Glomerular visceral epithelial cell (primary cell): Measurements from ENCODE around the gene HSF4.

Experiments
- DNase-seq: peaks from one replicate; pipeline ENCODE4 v3.0.0-alpha.2; 2016; ENCODE audit errors: extremely low spot score

HSF4 gene

DNA sequence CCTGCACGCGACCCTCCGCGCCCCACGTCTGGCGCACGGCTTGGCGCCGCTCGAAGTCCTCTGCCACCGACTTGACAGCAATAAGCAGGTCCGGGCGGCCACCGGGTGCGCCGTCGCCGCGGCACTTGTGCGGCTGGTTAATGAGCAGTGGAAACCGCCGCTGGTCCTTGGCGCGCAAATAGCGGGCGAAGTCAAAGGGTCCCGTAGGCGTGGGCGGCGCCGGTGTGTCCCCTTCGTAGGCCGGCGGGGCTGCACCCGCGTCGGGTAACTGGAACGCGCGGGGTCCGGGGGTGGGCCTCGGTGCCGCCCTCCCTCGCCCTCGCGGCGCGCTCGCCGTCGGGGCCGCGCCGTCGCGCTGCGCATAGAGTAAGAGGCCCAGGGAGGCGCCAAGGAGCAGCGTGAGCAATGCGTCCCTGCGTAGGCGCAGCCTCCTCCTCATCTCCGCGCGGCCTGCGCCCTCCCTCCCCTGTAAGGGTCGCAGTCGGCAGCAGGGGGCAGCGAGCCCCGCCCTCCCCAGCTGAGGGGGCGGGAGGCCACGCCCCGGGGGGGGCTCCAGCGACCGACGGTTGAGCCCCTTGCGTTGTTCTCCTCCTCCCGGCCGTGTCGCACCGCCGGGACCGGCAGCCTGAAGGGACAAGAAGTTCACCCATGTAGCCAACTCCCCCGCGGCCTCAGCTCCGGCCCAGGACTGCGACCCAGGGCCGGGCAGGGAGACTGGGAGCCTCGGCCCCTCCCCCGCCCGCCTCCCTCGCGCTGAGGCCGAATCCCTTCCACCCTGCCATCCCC lies 14.3 kb upstream of the HSF4 start:
- no peak for DNase-seq

DNA sequence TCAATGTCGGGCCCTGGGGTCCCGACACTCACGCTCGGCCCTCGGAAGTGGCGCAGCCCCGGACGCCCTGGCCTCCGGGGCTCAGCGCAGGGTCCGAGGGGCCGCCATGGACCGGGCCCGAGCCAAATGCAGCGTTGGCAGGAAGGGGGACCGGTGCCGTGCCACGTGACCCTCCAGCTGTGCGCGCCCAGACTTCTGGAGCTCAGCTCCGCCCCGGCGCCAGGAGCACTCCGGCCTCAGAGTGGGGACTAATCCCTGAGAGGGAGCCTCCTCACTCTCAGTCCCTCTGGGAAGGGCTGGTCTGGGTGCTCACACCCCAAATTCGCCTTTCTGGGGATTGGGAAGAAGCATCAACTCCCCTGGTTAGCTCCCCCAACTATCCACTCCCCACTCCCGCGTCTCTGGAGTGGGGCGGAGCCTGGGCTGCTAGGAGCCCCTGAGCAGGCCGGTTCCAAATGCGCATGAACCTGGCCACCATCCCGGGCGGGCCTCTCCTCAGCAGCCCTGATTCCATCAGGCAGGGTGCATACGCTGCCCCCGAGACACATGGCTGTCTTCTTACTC lies 13.6 kb upstream of the HSF4 start, which contains the start of gene B3GNT9:
B3GNT9 (minus strand) TSS at position 166 of the 564 bp plus-strand sequence. CDS start 513 bp downstream, outside the sequence.
- DNase-seq, result peak; percentile 60

DNA sequence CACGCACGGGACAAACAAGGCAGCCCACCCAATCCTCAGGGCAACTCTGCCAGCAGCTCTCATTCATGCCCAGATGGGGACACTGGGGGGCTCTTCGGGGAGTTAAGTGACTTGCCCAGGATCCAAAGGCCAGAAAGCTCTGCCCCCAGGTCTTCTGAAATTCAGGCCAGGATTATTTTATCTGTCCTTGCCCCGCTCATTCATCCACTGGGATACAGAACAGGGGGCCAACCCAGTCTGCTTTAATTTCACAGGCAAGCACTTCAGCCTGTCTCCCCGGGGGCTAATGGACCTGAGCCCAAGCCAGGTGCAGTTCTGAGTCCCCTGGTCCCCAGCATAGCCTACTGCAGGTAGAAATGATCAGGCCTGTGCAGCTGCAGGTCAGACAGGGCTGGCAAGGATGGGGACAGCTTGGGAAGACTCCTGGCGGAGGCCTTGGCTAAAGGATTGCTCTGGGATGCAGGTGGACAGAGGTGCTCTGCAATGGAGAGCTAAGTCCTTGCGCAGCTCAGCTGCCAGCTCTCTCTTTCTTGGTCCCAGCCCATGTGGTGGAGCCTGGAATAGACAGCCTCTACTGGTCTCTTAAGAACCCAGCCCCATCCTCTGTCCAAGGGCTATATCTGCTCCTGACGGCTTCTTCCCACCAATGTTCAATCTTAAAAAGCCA lies 13.0 kb upstream of the HSF4 start:
- DNase-seq, result no peak

GRCh38 chr16:67154578-67155294 lies 9.8 kb upstream of the HSF4 start:
- DNase-seq, result no peak

- peak; percentile 72 for DNase-seq
Observed at GRCh38 chr16:67155295-67156142, 9.0 kb upstream of the HSF4 start.

GRCh38 chr16:67156143-67156844 lies 8.3 kb upstream of the HSF4 start:
- DNase-seq, result no peak

- no peak for DNase-seq
Observed at GRCh38 chr16:67157106-67157748, 7.3 kb upstream of the HSF4 start.

DNA sequence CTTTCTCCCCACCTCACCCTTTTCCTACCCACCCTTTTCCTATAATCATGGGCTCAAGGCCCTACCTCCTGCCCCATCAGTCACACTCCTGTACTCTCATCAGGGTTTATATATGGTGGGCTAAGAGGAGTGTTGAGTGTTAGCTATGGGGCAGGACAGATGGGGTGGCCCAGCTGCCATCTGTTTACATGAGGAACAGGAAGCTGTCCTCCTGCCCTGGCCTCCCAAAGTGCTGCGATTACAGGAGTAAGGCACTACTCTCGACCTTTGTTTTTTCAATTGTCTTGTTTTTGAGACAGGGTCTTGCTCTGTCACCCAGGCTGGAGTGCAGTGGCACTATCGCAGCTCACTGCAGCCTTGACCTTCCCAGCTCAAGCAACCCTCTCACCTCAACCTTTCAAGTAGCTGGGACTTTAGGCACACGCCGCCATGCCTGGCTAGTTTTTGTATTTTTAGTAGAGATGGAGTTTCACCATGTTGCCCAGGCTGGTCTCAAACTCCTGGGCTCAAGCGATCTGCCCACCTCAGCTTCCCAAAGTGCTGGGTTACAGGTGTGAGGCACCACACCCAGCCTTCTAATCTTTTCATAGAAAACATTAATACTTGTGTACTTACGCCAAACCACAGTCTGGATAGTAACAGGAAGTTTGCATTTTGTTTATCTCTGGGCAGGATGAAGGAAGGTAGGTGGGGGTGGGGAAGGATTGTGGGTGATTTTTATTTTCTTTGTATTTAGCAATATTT lies 6.5 kb upstream of the HSF4 start:
- no peak for DNase-seq

DNA sequence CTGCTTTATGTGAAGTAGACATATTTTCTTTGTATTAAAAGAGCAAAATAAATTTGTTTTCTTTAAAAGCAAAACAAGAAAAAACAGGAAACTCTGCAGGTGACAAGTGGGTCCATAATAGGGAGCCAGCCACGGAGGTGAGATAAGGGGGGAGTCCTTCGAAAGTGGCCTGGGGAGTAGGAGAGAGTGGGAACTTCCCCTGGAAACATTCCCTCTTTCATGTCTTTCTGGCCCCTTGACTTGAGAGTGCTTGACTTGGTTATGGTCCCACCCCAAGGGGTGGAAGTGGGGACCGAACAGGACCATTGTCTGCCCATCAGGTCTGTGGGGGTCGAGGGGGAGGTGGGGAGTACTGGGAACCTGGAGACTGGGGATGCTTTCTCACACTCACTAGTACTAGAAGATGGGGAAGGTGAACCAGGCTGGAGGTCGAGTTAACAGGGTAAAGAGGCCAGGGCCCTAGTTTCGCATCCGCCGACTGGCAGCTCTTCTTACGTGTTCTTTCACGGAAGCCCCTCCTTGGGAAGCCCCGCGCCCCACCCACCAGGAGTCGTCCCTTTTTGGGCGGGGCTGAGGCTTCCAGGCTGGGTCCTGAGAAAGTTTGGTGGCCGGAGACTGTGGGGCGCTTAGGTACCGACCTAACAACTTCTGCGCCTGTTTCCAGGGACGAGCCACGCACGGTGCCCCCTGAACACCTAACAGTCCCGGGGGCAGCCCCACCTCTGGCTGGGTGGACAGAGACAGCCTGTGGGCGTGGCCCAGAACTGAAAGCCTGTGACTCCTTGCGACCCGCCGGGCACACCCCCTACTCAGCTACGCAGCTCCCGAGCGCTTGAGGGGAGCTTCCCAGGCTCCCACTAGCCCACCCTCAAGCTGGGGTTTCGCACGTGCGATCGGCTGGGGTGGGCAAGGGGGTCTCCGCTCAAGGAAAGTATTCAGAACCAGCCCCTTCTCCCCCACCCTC lies 5.6 kb upstream of the HSF4 start:
- DNase-seq, result peak; percentile 32

GRCh38 chr16:67161595-67162058 lies 2.9 kb upstream of the HSF4 start:
- DNase-seq, result no peak

DNA sequence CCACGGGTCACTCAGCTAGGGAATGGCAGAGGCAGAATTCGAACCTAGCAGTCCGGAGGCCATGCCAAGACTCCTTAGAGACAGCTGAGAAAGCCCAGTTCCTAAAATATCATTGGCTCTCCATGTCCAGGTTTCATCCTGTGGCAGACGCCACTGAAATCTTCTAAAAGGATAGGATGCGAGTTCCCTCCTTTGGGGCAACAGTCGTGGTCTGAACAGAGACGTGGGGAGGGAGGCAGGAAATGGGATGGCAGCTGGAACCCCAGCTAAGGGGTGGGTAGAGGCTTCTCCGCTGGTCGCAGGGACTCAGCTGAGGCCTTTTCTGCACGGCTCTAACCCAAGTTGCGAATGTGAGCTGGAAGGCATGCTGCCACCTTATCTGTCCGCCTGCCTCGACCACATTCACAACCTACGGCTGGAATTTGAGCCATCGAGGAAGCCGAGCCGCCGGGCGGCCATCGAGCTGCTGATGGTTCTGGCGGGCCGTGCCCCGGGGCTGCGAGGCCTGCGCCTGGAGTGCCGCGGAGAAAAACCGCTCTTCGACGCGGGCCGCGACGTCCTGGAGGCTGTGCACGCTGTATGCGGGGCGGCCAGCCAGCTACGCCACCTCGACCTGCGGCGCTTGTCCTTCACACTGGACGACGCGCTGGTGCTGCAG lies 1.9 kb upstream of the HSF4 start:
- no peak for DNase-seq

DNA sequence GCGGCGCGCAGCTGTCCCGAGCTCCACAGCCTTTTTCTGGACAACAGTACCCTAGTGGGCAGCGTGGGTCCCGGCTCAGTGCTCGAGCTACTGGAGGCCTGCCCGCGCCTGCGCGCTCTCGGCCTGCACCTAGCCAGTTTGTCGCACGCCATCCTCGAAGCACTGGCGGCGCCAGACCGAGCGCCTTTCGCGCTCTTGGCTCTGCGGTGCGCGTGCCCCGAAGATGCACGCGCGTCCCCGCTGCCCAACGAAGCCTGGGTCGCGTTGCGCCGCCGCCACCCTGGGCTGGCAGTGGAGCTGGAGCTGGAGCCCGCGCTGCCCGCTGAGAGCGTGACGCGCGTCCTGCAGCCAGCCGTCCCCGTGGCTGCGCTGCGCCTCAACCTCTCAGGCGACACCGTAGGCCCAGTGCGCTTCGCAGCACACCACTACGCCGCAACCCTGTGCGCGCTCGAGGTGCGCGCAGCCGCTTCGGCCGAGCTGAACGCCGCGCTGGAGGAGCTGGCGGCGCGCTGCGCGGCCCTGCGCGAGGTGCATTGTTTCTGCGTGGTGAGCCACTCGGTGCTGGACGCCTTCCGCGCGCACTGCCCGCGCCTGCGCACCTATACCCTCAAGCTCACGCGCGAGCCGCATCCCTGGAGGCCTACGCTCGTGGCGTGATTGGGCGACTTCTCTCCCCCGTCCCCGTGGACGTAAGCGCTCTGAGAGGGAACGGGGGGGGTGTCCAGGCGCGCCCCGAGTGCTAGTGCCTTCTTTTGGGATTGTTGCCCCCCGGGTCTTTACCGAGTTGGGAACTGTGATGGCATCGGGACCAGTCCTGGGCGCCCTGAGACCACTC lies 1.2 kb upstream of the HSF4 start:
- no peak for DNase-seq

GRCh38 chr16:67163999-67164558 lies 466 bp upstream of the HSF4 start:
- DNase-seq, result no peak

DNA sequence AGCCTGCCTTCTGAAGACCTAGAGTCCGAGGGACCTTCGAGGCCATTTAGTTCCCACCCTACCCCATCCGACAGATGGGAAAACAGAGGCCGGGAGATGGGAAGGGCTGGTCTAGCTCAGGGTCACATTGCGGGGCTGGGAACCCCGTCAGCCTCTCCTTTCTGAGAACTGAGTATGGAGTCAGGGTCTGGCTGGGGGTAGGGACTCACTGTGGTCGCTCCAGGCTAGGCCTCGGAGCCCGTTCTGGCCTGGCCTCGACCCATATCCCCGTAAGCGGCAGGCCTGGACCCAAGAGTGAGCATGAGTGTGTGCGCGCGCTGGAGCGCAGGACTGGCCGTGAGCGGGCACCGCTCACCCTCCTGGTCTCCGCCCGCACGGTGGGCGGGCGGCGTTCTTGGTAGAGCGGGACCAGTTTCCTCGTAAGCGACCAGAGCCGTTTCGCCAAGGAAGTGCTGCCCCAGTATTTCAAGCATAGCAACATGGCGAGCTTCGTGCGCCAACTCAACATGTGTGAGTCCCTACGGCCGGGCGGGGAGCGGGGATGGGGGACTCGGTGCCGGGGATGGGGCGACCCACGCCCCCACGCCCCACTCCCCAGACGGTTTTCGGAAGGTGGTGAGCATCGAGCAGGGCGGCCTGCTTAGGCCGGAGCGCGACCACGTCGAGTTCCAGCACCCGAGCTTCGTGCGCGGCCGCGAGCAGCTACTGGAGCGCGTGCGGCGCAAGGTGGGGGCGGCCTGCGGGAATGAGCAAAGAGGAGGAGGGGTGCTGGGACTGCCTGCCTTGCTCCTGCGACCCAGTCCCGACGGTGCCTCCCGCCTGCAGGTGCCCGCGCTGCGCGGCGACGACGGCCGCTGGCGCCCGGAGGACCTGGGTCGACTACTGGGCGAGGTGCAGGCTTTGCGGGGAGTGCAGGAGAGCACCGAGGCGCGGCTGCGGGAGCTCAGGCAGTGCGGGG lies 855 bp downstream of the HSF4 start:
- DNase-seq, result no peak

DNA sequence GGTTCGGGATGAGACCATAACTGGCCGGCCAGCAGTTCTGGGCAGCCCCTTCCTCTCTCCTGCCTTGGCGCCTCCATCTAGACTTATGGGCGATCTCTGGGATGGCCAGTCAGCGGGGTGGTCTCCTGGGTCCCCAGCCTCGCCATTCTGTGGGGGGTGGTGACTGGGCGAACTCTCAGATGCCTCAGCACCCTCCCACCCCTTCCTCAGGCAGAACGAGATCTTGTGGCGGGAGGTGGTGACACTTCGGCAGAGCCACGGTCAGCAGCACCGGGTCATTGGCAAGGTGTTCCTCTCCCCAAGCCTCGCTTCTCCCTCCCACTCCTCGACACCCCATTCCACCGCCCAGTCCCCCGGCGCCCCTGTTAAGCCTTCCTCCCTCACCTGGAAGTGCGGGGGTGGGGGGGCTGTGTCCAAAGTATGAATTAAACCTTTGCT lies 1.6 kb downstream of the HSF4 start:
- no peak for DNase-seq
